Esophagus muscularis mucosa (tissue), 4 donors: ENCODE measurements around the gene FNIP2.

Source experiments
- EP300 ChIP-seq: sonication (generic); formaldehyde crosslinking; IDR thresholded peaks from one replicate; pipeline ENCODE4 v1.6.1; 2017; ENCODE audit warnings: antibody characterized with exemption
- POLR2AphosphoS5 ChIP-seq, 2 donors: sonication (generic); formaldehyde crosslinking; IDR thresholded peaks; one replicate each; pipeline ENCODE4 v1.6.1; 2017; ENCODE audit warnings: antibody characterized with exemption in 2 of 2
- TF ChIP-seq, protein P1 (sequence below), 3 experiments: fragments of 200-600 bp in 2 of 3; fragments of 450-650 bp in 1 of 3; sonication (generic) in 2 of 3; IDR thresholded peaks; one replicate each; pipeline ENCODE4 v1.5.1; 2017 to 2019; ENCODE audit warnings: antibody characterized with exemption in 3 of 3, mild to moderate bottlenecking in 2 of 3, moderate library complexity in 1 of 3

DNA sequence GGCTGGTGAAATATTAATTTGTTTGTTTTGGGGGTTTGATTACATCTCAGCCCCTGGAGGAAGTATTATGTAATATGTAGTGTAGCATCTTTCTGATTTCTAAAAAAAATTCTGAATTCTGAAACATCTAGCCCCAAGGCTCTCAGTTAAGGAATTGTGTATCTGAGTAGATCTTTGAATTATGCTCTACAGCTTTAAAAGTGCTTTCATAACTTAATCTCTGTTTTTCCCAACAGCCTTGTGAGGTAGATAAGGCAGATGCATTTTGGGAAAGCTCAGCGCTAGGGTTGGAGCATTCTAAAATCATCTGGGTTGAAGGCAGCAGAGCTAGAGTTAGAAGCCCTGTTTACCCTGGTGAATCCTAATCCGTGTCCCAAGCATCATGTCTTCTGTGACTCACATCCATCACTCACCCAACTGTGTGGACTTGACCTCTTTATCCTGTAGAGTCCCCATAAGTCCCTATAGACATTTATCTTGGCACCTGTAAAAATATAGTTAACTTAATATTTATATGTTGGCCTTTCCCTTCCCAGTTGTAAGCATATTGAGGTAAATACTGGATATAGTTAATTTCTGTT, 49.8 kb downstream of the FNIP2 start:
- TF ChIP-seq, protein P1, sequence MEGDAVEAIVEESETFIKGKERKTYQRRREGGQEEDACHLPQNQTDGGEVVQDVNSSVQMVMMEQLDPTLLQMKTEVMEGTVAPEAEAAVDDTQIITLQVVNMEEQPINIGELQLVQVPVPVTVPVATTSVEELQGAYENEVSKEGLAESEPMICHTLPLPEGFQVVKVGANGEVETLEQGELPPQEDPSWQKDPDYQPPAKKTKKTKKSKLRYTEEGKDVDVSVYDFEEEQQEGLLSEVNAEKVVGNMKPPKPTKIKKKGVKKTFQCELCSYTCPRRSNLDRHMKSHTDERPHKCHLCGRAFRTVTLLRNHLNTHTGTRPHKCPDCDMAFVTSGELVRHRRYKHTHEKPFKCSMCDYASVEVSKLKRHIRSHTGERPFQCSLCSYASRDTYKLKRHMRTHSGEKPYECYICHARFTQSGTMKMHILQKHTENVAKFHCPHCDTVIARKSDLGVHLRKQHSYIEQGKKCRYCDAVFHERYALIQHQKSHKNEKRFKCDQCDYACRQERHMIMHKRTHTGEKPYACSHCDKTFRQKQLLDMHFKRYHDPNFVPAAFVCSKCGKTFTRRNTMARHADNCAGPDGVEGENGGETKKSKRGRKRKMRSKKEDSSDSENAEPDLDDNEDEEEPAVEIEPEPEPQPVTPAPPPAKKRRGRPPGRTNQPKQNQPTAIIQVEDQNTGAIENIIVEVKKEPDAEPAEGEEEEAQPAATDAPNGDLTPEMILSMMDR (IDR thresholded peaks at IDR 0.05): no peak
- no peak for TF ChIP-seq EP300
- TF ChIP-seq POLR2AphosphoS5 (IDR thresholded peaks at IDR 0.05): no peak
